Mesodermal cell (in vitro differentiated cells): ENCODE measurements around the gene UBAC1.
"Not testable (repeated sequence)": the region's sequence is repeated elsewhere in the genome, so short reads cannot be mapped to it uniquely, and the experiment has no call there.

Experiments
- H3K27ac ChIP-seq: 2 replicates; pipeline ENCODE4 v1.7.0; 2013; ENCODE audit warnings: mild to moderate bottlenecking, low read depth, low read length, moderate library complexity; ENCODE audit not compliant: severe bottlenecking
- H3K36me3 ChIP-seq: 2 replicates; pipeline ENCODE4 v1.7.1; 2013; ENCODE audit warnings: mild to moderate bottlenecking, low read length, moderate library complexity; ENCODE audit not compliant: control insufficient read depth, insufficient read depth
- H3K4me1 ChIP-seq: one replicate; pipeline ENCODE4 v1.7.1; 2013; ENCODE audit warnings: mild to moderate bottlenecking, low read length; ENCODE audit not compliant: insufficient read depth, control insufficient read depth, poor library complexity, severe bottlenecking
- H3K4me3 ChIP-seq: 2 replicates; pipeline ENCODE4 v1.7.0; 2013; ENCODE audit warnings: low read length, control low read depth, mild to moderate bottlenecking; ENCODE audit not compliant: insufficient read depth, poor library complexity, severe bottlenecking; ENCODE audit errors: extremely low read depth
- H3K9me3 ChIP-seq: 2 replicates; pipeline ENCODE4 v1.7.1; 2013; ENCODE audit warnings: mild to moderate bottlenecking, low read length, moderate library complexity; ENCODE audit not compliant: control insufficient read depth
- WGBS, 2 experiments: methylation state at CpG; one replicate each; pipeline ENCODE4 v1.1.5; 2013; ENCODE audit warnings: missing lambda C conversion rate in 2 of 2; ENCODE audit not compliant: insufficient coverage in 2 of 2; 5-methylcytosine and 5-hydroxymethylcytosine counted together

Gene UBAC1

GRCh38 chr9:135896205-135896604 lies 65.0 kb downstream of the UBAC1 start:
- WGBS, 2 experiments = 100% methylated on average over 1 of the region's 3 CpGs; no CpG with 5 or more reads in 1 of the 2 experiments

GRCh38 chr9:135895202-135895848 lies 65.8 kb downstream of the UBAC1 start:
- WGBS, 2 experiments = no CpG with 5 or more reads among the region's 4 CpGs
- H3K27ac ChIP-seq = no peak overlapping the region
- H3K4me3 ChIP-seq = no peak overlapping the region
- peaks cover 26% of the 10 kb centered on the region for H3K36me3 ChIP-seq
- peaks cover 12% of the 10 kb centered on the region for H3K4me1 ChIP-seq
- H3K9me3 ChIP-seq = peaks cover 28% of the 10 kb centered on the region

More at GRCh38 chr9:135896205-135896604, 65.0 kb downstream of the UBAC1 start:
- Histone ChIP-seq H3K27ac (no peak overlapping the region), H3K36me3 (peaks cover 34% of the 10 kb centered on the region), H3K9me3 (peaks cover 32% of the 10 kb centered on the region), H3K4me1 (peaks cover 6% of the 10 kb centered on the region), H3K4me3 (no peak overlapping the region)

- H3K9me3 ChIP-seq = peaks cover 22% of the 10 kb centered on the region
- peaks cover 14% of the 10 kb centered on the region for H3K36me3 ChIP-seq
- peaks cover 26% of the 10 kb centered on the region for H3K4me1 ChIP-seq
- no peak overlapping the region for H3K27ac ChIP-seq
- 93 to 95% methylated on average over 1 of the region's 1 CpG for WGBS, 2 experiments
- no peak overlapping the region for H3K4me3 ChIP-seq
Measured at GRCh38 chr9:135893104-135893503, 68.1 kb downstream of the UBAC1 start.

- H3K4me3 ChIP-seq, H3K27ac ChIP-seq: not testable (repeated sequence)
- Histone ChIP-seq H3K4me1 (peaks cover 33% of the 10 kb centered on the region), H3K9me3 (peaks cover 14% of the 10 kb centered on the region), H3K36me3 (peaks cover 14% of the 10 kb centered on the region)
- WGBS, 2 experiments = 93 to 100% methylated on average over 4 to 5 of the region's 6 CpGs
Measured at GRCh38 chr9:135892327-135892726, 68.8 kb downstream of the UBAC1 start.

- 83 to 93% methylated on average over 6 to 7 of the region's 8 CpGs for WGBS, 2 experiments
- Histone ChIP-seq H3K9me3 (peaks cover 13% of the 10 kb centered on the region), H3K4me1 (peaks cover 45% of the 10 kb centered on the region), H3K4me3 (no peak overlapping the region), H3K36me3 (peaks cover 10% of the 10 kb centered on the region), H3K27ac (peak overlapping the region; percentile 23)
Measured at GRCh38 chr9:135891027-135891631, 70.0 kb downstream of the UBAC1 start.

GRCh38 chr9:135890190-135891026 lies 70.8 kb downstream of the UBAC1 start:
- Histone ChIP-seq H3K9me3 (peaks cover 10% of the 10 kb centered on the region), H3K4me3 (no peak overlapping the region), H3K27ac (peak overlapping the region; percentile 23), H3K4me1 (peaks cover 53% of the 10 kb centered on the region), H3K36me3 (peaks cover 10% of the 10 kb centered on the region)
- 88 to 91% methylated on average over 14 to 18 of the region's 18 CpGs for WGBS, 2 experiments

- Histone ChIP-seq H3K4me3 (no peak overlapping the region), H3K9me3 (peaks cover 4% of the 10 kb centered on the region), H3K27ac (no peak overlapping the region), H3K4me1 (peaks cover 60% of the 10 kb centered on the region), H3K36me3 (peaks cover 7% of the 10 kb centered on the region)
- 91 to 93% methylated on average over 16 of the region's 19 CpGs for WGBS, 2 experiments
Measured at GRCh38 chr9:135889564-135890189, 71.5 kb downstream of the UBAC1 start.

GRCh38 chr9:135888766-135889394 lies 72.3 kb downstream of the UBAC1 start:
- peaks cover 6% of the 10 kb centered on the region for H3K36me3 ChIP-seq
- 95 to 96% methylated on average over 10 to 11 of the region's 13 CpGs for WGBS, 2 experiments
- H3K27ac ChIP-seq = no peak overlapping the region
- H3K4me3 ChIP-seq = no peak overlapping the region
- H3K9me3 ChIP-seq = no peaks in the 10 kb centered on the region
- peaks cover 63% of the 10 kb centered on the region for H3K4me1 ChIP-seq

- Histone ChIP-seq H3K4me3 (no peak overlapping the region), H3K36me3 (peaks cover 6% of the 10 kb centered on the region), H3K27ac (peak overlapping the region; percentile 5), H3K4me1 (peaks cover 63% of the 10 kb centered on the region), H3K9me3 (no peaks in the 10 kb centered on the region)
- WGBS, 2 experiments = 93 to 94% methylated on average over 21 to 22 of the region's 22 CpGs
Measured at GRCh38 chr9:135888126-135888765, 72.9 kb downstream of the UBAC1 start.
